Muscle layer of colon (tissue), 2 donors: ENCODE results near the gene PRR20B.
"Not testable (repeated sequence)": the region's sequence is repeated elsewhere in the genome, so short reads cannot be mapped to it uniquely, and the experiment has no call there.

ENCODE experiments used
- H3K27ac ChIP-seq: one replicate; pipeline ENCODE4 v1.7.0; 2013; ENCODE audit warnings: low read depth, mild to moderate bottlenecking, low read length, moderate library complexity
- H3K27me3 ChIP-seq, 2 donors: one replicate each; pipeline ENCODE4 v1.7.0; 2013; ENCODE audit warnings: low read length in 2 of 2, mild to moderate bottlenecking in 2 of 2; ENCODE audit not compliant: insufficient read depth in 2 of 2, control insufficient read depth in 1 of 2
- H3K36me3 ChIP-seq: one replicate; pipeline ENCODE4 v1.7.0; 2013; ENCODE audit warnings: mild to moderate bottlenecking, low read length; ENCODE audit not compliant: insufficient read depth
- H3K4me1 ChIP-seq: one replicate; pipeline ENCODE4 v1.7.0; 2013; ENCODE audit warnings: mild to moderate bottlenecking, low read length; ENCODE audit not compliant: insufficient read depth
- H3K4me3 ChIP-seq, 2 donors: one replicate each; pipeline ENCODE4 v1.7.0; 2013; ENCODE audit warnings: low read length in 2 of 2, low read depth in 1 of 2, mild to moderate bottlenecking in 1 of 2, moderate library complexity in 1 of 2
- H3K9ac ChIP-seq: one replicate; pipeline ENCODE4 v1.7.0; 2013; ENCODE audit warnings: low read length
- H3K9me3 ChIP-seq: one replicate; pipeline ENCODE4 v1.7.0; 2013; ENCODE audit warnings: mild to moderate bottlenecking, low read length
- donor health status: abdominal sarcoma.
- donor health status: Adenocarcinoma of cecum.

PRR20B gene

DNA sequence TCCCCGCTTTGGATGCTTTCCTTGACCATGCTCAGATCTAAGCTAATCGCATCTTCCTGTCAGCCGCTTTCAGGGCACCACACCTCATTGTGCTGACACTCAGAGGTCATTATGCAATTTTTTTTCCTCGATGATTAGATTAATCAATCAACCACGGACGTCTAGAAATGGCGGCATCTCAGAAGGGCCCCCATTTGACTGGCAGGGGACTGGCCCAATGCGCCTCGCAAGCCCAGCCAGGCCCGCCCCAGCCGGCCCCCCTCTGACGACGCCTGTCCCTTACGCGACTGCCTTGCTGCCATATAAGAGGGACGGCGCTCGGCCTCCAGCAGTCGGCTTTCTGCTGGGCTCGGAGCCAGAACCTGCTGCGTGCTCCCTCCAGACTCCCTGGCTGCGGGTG is 19.6 kb downstream of the PRR20B start, which contains the start of gene PRR20E:
Gene PRR20E, plus strand, starts transcription at position 301 of the 400 bp plus-strand sequence. CDS start 387 bp downstream, outside the sequence.
- not testable (repeated sequence) for H3K4me1 ChIP-seq

DNA sequence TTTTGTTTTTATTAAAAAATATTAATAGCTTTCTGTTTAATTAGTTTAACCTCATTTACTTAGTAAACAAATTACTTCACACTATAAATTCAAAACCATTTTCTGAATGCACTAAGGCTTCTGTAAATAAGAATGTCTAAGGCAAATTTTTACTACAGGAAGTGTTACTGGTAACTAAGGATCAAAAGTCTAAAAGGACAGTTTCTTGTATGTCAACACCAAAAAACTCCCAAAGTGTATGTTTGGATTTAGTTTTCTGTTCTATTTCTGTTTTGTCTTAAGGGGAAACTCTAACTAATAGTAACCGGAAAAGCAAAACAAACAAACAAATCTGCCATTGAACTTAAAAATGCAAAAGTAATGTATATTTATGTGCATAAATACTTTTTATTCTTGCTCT is 44.4 kb downstream of the PRR20B start:
- H3K27ac ChIP-seq, result no peak overlapping the region
- no peaks in the 10 kb centered on the region for H3K27me3 ChIP-seq
- no peaks in the 10 kb centered on the region for H3K36me3 ChIP-seq
- no peaks in the 10 kb centered on the region for H3K4me1 ChIP-seq
- H3K4me3 ChIP-seq, result no peak overlapping the region
- H3K9me3 ChIP-seq, result no peaks in the 10 kb centered on the region
- H3K9ac ChIP-seq, result no peak overlapping the region

More for the DNA sequence above, 19.6 kb downstream of the PRR20B start, which contains the start of gene PRR20E:
- not testable (repeated sequence) for H3K36me3 ChIP-seq, H3K9ac ChIP-seq, H3K27ac ChIP-seq, H3K9me3 ChIP-seq, H3K27me3 ChIP-seq, H3K4me3 ChIP-seq
